ENCODE measurements around the gene C4BPA.

The C4BPA gene

GRCh38 chr1:207172321-207172720 is 68.3 kb downstream of the C4BPA start:
- no peak overlapping the region for H3K4me3 ChIP-seq (ENCODE audit: insufficient read depth in 1 of 2, low read depth in 1 of 2, low read length in 2 of 2)
- H3K4ac ChIP-seq (ENCODE audit: low read depth in 1 of 2, low read length in 2 of 2) = no peak overlapping the region
- no peak overlapping the region for H3K14ac ChIP-seq (ENCODE audit: low read length in 2 of 2)
- no peak for DNase-seq
- H3K4me2 ChIP-seq (ENCODE audit: low read length, poor library complexity, severe bottlenecking) = no peak overlapping the region
- no peak overlapping the region for H3K9ac ChIP-seq (ENCODE audit: low read length)
- no peak overlapping the region for H2BK12ac ChIP-seq (ENCODE audit: low read length in 2 of 2)
- no peak overlapping the region for H2AFZ ChIP-seq (ENCODE audit: low read depth, low read length)
- 48% methylated on average over 2 of the region's 2 CpGs for WGBS
- no peak overlapping the region for H4K91ac ChIP-seq (ENCODE audit: low read length)
- H3K27ac ChIP-seq (ENCODE audit: low read length, poor library complexity, severe bottlenecking) = no peak overlapping the region
- no peak overlapping the region for H3K23ac ChIP-seq (ENCODE audit: low read length in 2 of 2)
- H2BK15ac ChIP-seq (ENCODE audit: low read depth, poor library complexity, severe bottlenecking) = no peak overlapping the region
- no peaks in the 10 kb centered on the region for H3K9me3 ChIP-seq (ENCODE audit: control insufficient read depth, low read length)
- no peaks in the 10 kb centered on the region for H3K79me1 ChIP-seq (replicated peaks; ENCODE audit: low read length, poor library complexity, severe bottlenecking)
- peaks cover 1% of the 10 kb centered on the region for H3K4me1 ChIP-seq (ENCODE audit: control insufficient read depth, insufficient read depth, low read depth, low read length)
- H3K36me3 ChIP-seq (ENCODE audit: control insufficient read depth in 1 of 2, insufficient read depth in 2 of 2, low read depth in 1 of 2, low read length in 2 of 2) = no peaks in the 10 kb centered on the region
- no peak overlapping the region for H2BK120ac ChIP-seq (ENCODE audit: low read depth, low read length)
- no peak overlapping the region for H2AK5ac ChIP-seq (ENCODE audit: low read length, severe bottlenecking)
- no peaks in the 10 kb centered on the region for H3K27me3 ChIP-seq (ENCODE audit: control insufficient read depth in 1 of 2, insufficient read depth in 1 of 2, low read length in 2 of 2)
- no peak overlapping the region for H4K8ac ChIP-seq (ENCODE audit: low read length)
- no peak overlapping the region for H3K18ac ChIP-seq (ENCODE audit: low read depth in 1 of 2, low read length in 2 of 2)
- no peak overlapping the region for H2BK5ac ChIP-seq (ENCODE audit: low read depth, low read length, poor library complexity, severe bottlenecking)

- Histone ChIP-seq H3K4me2 (ENCODE audit: low read length, poor library complexity, severe bottlenecking) (no peak overlapping the region), H3K9me3 (ENCODE audit: control insufficient read depth, low read length) (no peaks in the 10 kb centered on the region), H2AK5ac (ENCODE audit: low read length, severe bottlenecking) (no peak overlapping the region), H3K27ac (ENCODE audit: low read length, poor library complexity, severe bottlenecking) (no peak overlapping the region), H3K14ac (ENCODE audit: low read length in 2 of 2) (no peak overlapping the region), H3K79me1 (replicated peaks; ENCODE audit: low read length, poor library complexity, severe bottlenecking) (no peaks in the 10 kb centered on the region), H2BK120ac (ENCODE audit: low read depth, low read length) (no peak overlapping the region), H3K36me3 (ENCODE audit: control insufficient read depth in 1 of 2, insufficient read depth in 2 of 2, low read depth in 1 of 2, low read length in 2 of 2) (no peaks in the 10 kb centered on the region), H2BK15ac (ENCODE audit: low read depth, poor library complexity, severe bottlenecking) (no peak overlapping the region), H3K4me1 (ENCODE audit: control insufficient read depth, insufficient read depth, low read depth, low read length) (peaks cover 1% of the 10 kb centered on the region), H4K8ac (ENCODE audit: low read length) (no peak overlapping the region), H3K4ac (ENCODE audit: low read depth in 1 of 2, low read length in 2 of 2) (no peak overlapping the region), H2BK12ac (ENCODE audit: low read length in 2 of 2) (no peak overlapping the region), H3K9ac (ENCODE audit: low read length) (no peak overlapping the region), H3K23ac (ENCODE audit: low read length in 2 of 2) (no peak overlapping the region), H3K18ac (ENCODE audit: low read depth in 1 of 2, low read length in 2 of 2) (no peak overlapping the region), H2BK5ac (ENCODE audit: low read depth, low read length, poor library complexity, severe bottlenecking) (no peak overlapping the region), H2AFZ (ENCODE audit: low read depth, low read length) (no peak overlapping the region), H3K4me3 (ENCODE audit: insufficient read depth in 1 of 2, low read depth in 1 of 2, low read length in 2 of 2) (no peak overlapping the region), H3K27me3 (ENCODE audit: control insufficient read depth in 1 of 2, insufficient read depth in 1 of 2, low read length in 2 of 2) (no peaks in the 10 kb centered on the region), H4K91ac (ENCODE audit: low read length) (no peak overlapping the region)
- 96% methylated on average over 3 of the region's 4 CpGs for WGBS
- no peak for DNase-seq
Observed at GRCh38 chr1:207172885-207173284, 68.9 kb downstream of the C4BPA start.

- Histone ChIP-seq H3K14ac (ENCODE audit: low read length in 2 of 2) (no peak overlapping the region), H2AFZ (ENCODE audit: low read depth, low read length) (no peak overlapping the region), H3K27ac (ENCODE audit: low read length, poor library complexity, severe bottlenecking) (no peak overlapping the region), H3K36me3 (ENCODE audit: control insufficient read depth in 1 of 2, insufficient read depth in 2 of 2, low read depth in 1 of 2, low read length in 2 of 2) (no peaks in the 10 kb centered on the region), H2BK5ac (ENCODE audit: low read depth, low read length, poor library complexity, severe bottlenecking) (no peak overlapping the region), H3K4me3 (ENCODE audit: insufficient read depth in 1 of 2, low read depth in 1 of 2, low read length in 2 of 2) (no peak overlapping the region), H4K91ac (ENCODE audit: low read length) (no peak overlapping the region), H3K4ac (ENCODE audit: low read depth in 1 of 2, low read length in 2 of 2) (no peak overlapping the region), H3K4me2 (ENCODE audit: low read length, poor library complexity, severe bottlenecking) (no peak overlapping the region), H3K9ac (ENCODE audit: low read length) (no peak overlapping the region), H2AK5ac (ENCODE audit: low read length, severe bottlenecking) (no peak overlapping the region), H2BK15ac (ENCODE audit: low read depth, poor library complexity, severe bottlenecking) (no peak overlapping the region), H3K79me1 (replicated peaks; ENCODE audit: low read length, poor library complexity, severe bottlenecking) (no peaks in the 10 kb centered on the region), H3K23ac (ENCODE audit: low read length in 2 of 2) (no peak overlapping the region), H2BK120ac (ENCODE audit: low read depth, low read length) (no peak overlapping the region), H4K8ac (ENCODE audit: low read length) (no peak overlapping the region), H3K27me3 (ENCODE audit: control insufficient read depth in 1 of 2, insufficient read depth in 1 of 2, low read length in 2 of 2) (no peaks in the 10 kb centered on the region), H3K4me1 (ENCODE audit: control insufficient read depth, insufficient read depth, low read depth, low read length) (peaks cover 1% of the 10 kb centered on the region), H2BK12ac (ENCODE audit: low read length in 2 of 2) (no peak overlapping the region), H3K18ac (ENCODE audit: low read depth in 1 of 2, low read length in 2 of 2) (no peak overlapping the region), H3K9me3 (ENCODE audit: control insufficient read depth, low read length) (no peaks in the 10 kb centered on the region)
- 72% methylated on average over 2 of the region's 4 CpGs for WGBS
- DNase-seq = no peak
Observed at GRCh38 chr1:207173396-207173795, 69.4 kb downstream of the C4BPA start.

- no peak overlapping the region for H3K9ac ChIP-seq (ENCODE audit: low read length)
- H2AFZ ChIP-seq (ENCODE audit: low read depth, low read length) = no peak overlapping the region
- no peak overlapping the region for H2AK5ac ChIP-seq (ENCODE audit: low read length, severe bottlenecking)
- no peaks in the 10 kb centered on the region for H3K27me3 ChIP-seq (ENCODE audit: control insufficient read depth in 1 of 2, insufficient read depth in 1 of 2, low read length in 2 of 2)
- no peak overlapping the region for H3K4ac ChIP-seq (ENCODE audit: low read depth in 1 of 2, low read length in 2 of 2)
- H4K8ac ChIP-seq (ENCODE audit: low read length) = no peak overlapping the region
- no peak overlapping the region for H2BK5ac ChIP-seq (ENCODE audit: low read depth, low read length, poor library complexity, severe bottlenecking)
- peaks cover 1% of the 10 kb centered on the region for H3K4me1 ChIP-seq (ENCODE audit: control insufficient read depth, insufficient read depth, low read depth, low read length)
- H3K4me3 ChIP-seq (ENCODE audit: insufficient read depth in 1 of 2, low read depth in 1 of 2, low read length in 2 of 2) = no peak overlapping the region
- H3K36me3 ChIP-seq (ENCODE audit: control insufficient read depth in 1 of 2, insufficient read depth in 2 of 2, low read depth in 1 of 2, low read length in 2 of 2) = no peaks in the 10 kb centered on the region
- no peak overlapping the region for H3K18ac ChIP-seq (ENCODE audit: low read depth in 1 of 2, low read length in 2 of 2)
- H3K4me2 ChIP-seq (ENCODE audit: low read length, poor library complexity, severe bottlenecking) = no peak overlapping the region
- H3K9me3 ChIP-seq (ENCODE audit: control insufficient read depth, low read length) = no peaks in the 10 kb centered on the region
- no peak overlapping the region for H2BK120ac ChIP-seq (ENCODE audit: low read depth, low read length)
- no peak overlapping the region for H4K91ac ChIP-seq (ENCODE audit: low read length)
- WGBS = 76% methylated on average over 4 of the region's 4 CpGs
- no peak overlapping the region for H2BK12ac ChIP-seq (ENCODE audit: low read length in 2 of 2)
- no peak overlapping the region for H3K23ac ChIP-seq (ENCODE audit: low read length in 2 of 2)
- H3K27ac ChIP-seq (ENCODE audit: low read length, poor library complexity, severe bottlenecking) = no peak overlapping the region
- H3K79me1 ChIP-seq (replicated peaks; ENCODE audit: low read length, poor library complexity, severe bottlenecking) = no peaks in the 10 kb centered on the region
- no peak overlapping the region for H3K14ac ChIP-seq (ENCODE audit: low read length in 2 of 2)
- H2BK15ac ChIP-seq (ENCODE audit: low read depth, poor library complexity, severe bottlenecking) = no peak overlapping the region
- no peak for DNase-seq
Observed at GRCh38 chr1:207174913-207175312, 70.9 kb downstream of the C4BPA start.
